Measurements from ENCODE around the gene KIAA1671. TPM values are rescaled to one million over a fixed set of nuclear protein-coding genes. Genes with fewer than 3 reads are reported as not detected.

KIAA1671 gene
- total RNA-seq, 1 donor from 2014 or later: 46.7 TPM

DNA sequence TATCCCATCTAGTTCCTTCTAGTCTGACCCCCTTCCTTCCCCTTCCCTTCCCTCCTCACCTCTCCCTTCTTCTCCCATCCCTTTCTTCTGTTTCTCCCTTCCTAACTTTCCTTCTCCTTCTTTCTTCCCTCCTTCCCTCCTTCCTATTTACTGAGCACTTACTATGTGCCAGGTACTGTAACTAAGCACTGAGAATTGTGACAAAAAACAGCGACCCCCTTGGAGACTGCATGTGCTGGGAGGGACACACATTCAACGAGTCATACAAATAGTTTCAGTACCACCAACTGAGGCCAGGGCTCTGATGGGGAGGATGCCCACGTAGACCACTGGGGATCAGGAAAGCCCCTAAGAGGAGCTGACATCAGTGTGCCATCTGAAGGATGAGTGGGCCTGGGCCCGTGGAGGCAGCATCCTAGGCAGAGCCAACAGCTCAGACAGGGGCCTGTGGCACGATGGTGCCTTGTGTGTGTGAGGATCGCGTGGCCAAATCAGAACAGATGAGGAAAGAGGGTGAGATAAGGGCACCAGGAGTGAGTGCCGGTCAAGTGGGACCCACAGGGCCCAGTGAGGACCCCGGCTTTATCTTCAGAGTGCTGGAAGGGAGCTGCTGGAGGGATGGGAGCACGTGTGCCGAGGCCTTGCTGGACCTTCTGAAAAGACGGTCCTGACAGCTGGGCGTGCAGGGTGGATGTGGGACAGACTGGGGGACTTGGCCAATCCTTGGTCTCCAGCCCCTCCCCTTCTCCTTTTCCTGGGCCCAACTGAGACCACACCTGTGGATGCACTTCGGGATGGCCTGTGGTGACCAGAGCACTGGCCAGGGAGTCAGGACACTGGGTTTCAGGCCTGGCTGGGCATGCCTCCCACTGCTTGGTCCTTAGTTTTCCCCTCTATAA is 208.8 kb downstream of the KIAA1671 start:
- intact Hi-C loops (cut with DNase I): no loop called here
- H3K36me3 ChIP-seq: no peaks in the 10 kb centered on the region
- H3K4me3 ChIP-seq: no peak overlapping the region
- no peaks in the 10 kb centered on the region for H3K27me3 ChIP-seq
- DNase-seq: peak; percentile 48
- no peak overlapping the region for H3K27ac ChIP-seq
- no peaks in the 10 kb centered on the region for H3K9me3 ChIP-seq
- TF ChIP-seq, protein P1, sequence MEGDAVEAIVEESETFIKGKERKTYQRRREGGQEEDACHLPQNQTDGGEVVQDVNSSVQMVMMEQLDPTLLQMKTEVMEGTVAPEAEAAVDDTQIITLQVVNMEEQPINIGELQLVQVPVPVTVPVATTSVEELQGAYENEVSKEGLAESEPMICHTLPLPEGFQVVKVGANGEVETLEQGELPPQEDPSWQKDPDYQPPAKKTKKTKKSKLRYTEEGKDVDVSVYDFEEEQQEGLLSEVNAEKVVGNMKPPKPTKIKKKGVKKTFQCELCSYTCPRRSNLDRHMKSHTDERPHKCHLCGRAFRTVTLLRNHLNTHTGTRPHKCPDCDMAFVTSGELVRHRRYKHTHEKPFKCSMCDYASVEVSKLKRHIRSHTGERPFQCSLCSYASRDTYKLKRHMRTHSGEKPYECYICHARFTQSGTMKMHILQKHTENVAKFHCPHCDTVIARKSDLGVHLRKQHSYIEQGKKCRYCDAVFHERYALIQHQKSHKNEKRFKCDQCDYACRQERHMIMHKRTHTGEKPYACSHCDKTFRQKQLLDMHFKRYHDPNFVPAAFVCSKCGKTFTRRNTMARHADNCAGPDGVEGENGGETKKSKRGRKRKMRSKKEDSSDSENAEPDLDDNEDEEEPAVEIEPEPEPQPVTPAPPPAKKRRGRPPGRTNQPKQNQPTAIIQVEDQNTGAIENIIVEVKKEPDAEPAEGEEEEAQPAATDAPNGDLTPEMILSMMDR (IDR thresholded peaks at IDR 0.05): no peak
- ATAC-seq: no peak
- H3K4me1 ChIP-seq: peaks cover 4% of the 10 kb centered on the region

- TF ChIP-seq, protein P1 (IDR thresholded peaks at IDR 0.05): no peak
- DNase-seq (peak; percentile 28), ATAC-seq (no peak)
- H3K4me3 ChIP-seq: no peak overlapping the region
- intact Hi-C loops (cut with DNase I): no loop called here
- peaks cover 4% of the 10 kb centered on the region for H3K4me1 ChIP-seq
- no peaks in the 10 kb centered on the region for H3K9me3 ChIP-seq
- no peaks in the 10 kb centered on the region for H3K36me3 ChIP-seq
- H3K27me3 ChIP-seq: no peaks in the 10 kb centered on the region
- no peak overlapping the region for H3K27ac ChIP-seq
These were observed 209.5 kb downstream of the KIAA1671 start for GRCh38 chr22:25161916-25162530.

GRCh38 chr22:25162561-25162960 is 210.0 kb downstream of the KIAA1671 start:
- no peak overlapping the region for H3K27ac ChIP-seq
- H3K27me3 ChIP-seq: no peaks in the 10 kb centered on the region
- intact Hi-C loops (cut with DNase I): no loop called here
- DNase-seq (no peak), ATAC-seq (no peak)
- no peaks in the 10 kb centered on the region for H3K36me3 ChIP-seq
- no peaks in the 10 kb centered on the region for H3K9me3 ChIP-seq
- peaks cover 4% of the 10 kb centered on the region for H3K4me1 ChIP-seq
- H3K4me3 ChIP-seq: no peak overlapping the region
- TF ChIP-seq, protein P1 (IDR thresholded peaks at IDR 0.05): no peak

- Histone ChIP-seq H3K27me3 (no peaks in the 10 kb centered on the region), H3K9me3 (no peaks in the 10 kb centered on the region), H3K36me3 (no peaks in the 10 kb centered on the region), H3K4me1 (peaks cover 4% of the 10 kb centered on the region), H3K27ac (no peak overlapping the region), H3K4me3 (no peak overlapping the region)
- intact Hi-C loops (cut with DNase I): no loop called here
- DNase-seq (no peak), ATAC-seq (no peak)
- TF ChIP-seq, protein P1 (IDR thresholded peaks at IDR 0.05): no peak
These were observed 213.3 kb downstream of the KIAA1671 start for GRCh38 chr22:25165785-25166184.

GRCh38 chr22:25166266-25167040 is 213.9 kb downstream of the KIAA1671 start:
- no peak overlapping the region for H3K4me3 ChIP-seq
- no peaks in the 10 kb centered on the region for H3K36me3 ChIP-seq
- intact Hi-C loops (cut with DNase I): no loop called here
- ATAC-seq (no peak), DNase-seq (no peak)
- no peaks in the 10 kb centered on the region for H3K27me3 ChIP-seq
- H3K27ac ChIP-seq: no peak overlapping the region
- peaks cover 4% of the 10 kb centered on the region for H3K4me1 ChIP-seq
- TF ChIP-seq, protein P1 (IDR thresholded peaks at IDR 0.05): no peak
- H3K9me3 ChIP-seq: no peaks in the 10 kb centered on the region
